K562 (cell line): ENCODE data around the gene DGKE. TPM values are rescaled to one million over a fixed set of nuclear protein-coding genes. Genes with fewer than 3 reads are reported as not detected.

Experiments
- CBFA2T2 ChIP-seq: fragments of 450-650 bp; conservative IDR thresholded peaks from 2 replicates; pipeline ENCODE4 v1.6.1; 2017; ENCODE audit warnings: mild to moderate bottlenecking
- CBX5 ChIP-seq: IDR thresholded peaks from 2 replicates; pipeline ENCODE4 v1.6.1; 2014; ENCODE audit warnings: low read depth, borderline replicate concordance
- DACH1 ChIP-seq: fragments of 450-650 bp; IDR thresholded peaks from 2 replicates; pipeline ENCODE4 v1.6.1; 2018; ENCODE audit not compliant: partially characterized antibody
- ELF2 ChIP-seq: fragments of 250-450 bp; sonication (Bioruptor Pico); IDR thresholded peaks from 2 replicates; pipeline ENCODE4 v1.5.0; 2021; ENCODE audit warnings: mild to moderate bottlenecking
- FOXM1 ChIP-seq, 2 experiments: fragments of 450-650 bp in 1 of 2; sonication (generic) in 1 of 2; formaldehyde crosslinking in 1 of 2; IDR thresholded peaks; 2 replicates each; pipeline versions ENCODE4 v1.6.1 to v1.9.0; 2017 to 2022; ENCODE audit warnings: low read depth in 2 of 2, mild to moderate bottlenecking in 2 of 2, missing genetic modification reagents in 1 of 2, moderate library complexity in 1 of 2
- HMBOX1 ChIP-seq: sonication (generic); IDR thresholded peaks from 2 replicates; pipeline ENCODE4 v1.6.1; 2016
- IRF1 ChIP-seq: sonication (generic); formaldehyde crosslinking; IDR thresholded peaks from 2 replicates; pipeline ENCODE4 v1.8.0; 2022; ENCODE audit warnings: missing genetic modification reagents, mild to moderate bottlenecking, borderline replicate concordance
- KDM2B ChIP-seq: fragments of 250-450 bp; sonication (Bioruptor Pico); IDR thresholded peaks from 2 replicates; pipeline ENCODE4 v1.8.0; 2021; ENCODE audit warnings: mild to moderate bottlenecking, moderate library complexity
- LCOR ChIP-seq: sonication (generic); formaldehyde crosslinking; IDR thresholded peaks from 2 replicates; pipeline ENCODE4 v1.8.0; 2022; ENCODE audit warnings: mild to moderate bottlenecking, missing genetic modification reagents
- MYBL2 ChIP-seq, 2 experiments: fragments of 450-650 bp in 1 of 2; sonication (generic) in 1 of 2; formaldehyde crosslinking in 1 of 2; IDR thresholded peaks; 2 replicates each; pipeline versions ENCODE4 v1.6.1 to v1.8.1; 2017 to 2022; ENCODE audit warnings: borderline replicate concordance in 1 of 2, inconsistent platforms in 1 of 2, low read depth in 1 of 2, mild to moderate bottlenecking in 1 of 2, missing genetic modification reagents in 1 of 2, moderate library complexity in 1 of 2
- NCOA1 ChIP-seq: fragments of 450-650 bp; IDR thresholded peaks from 2 replicates; pipeline ENCODE4 v1.6.1; 2016; ENCODE audit warnings: low read depth
- NELFE ChIP-seq: IDR thresholded peaks from 2 replicates; pipeline ENCODE4 v1.6.1; 2011; ENCODE audit warnings: mild to moderate bottlenecking; ENCODE audit not compliant: insufficient read depth, insufficient read length
- NEUROD1 ChIP-seq: fragments of 150-350 bp; IDR thresholded peaks from 2 replicates; pipeline ENCODE4 v1.6.1; 2014; ENCODE audit warnings: borderline replicate concordance, low read length, low read depth; ENCODE audit not compliant: partially characterized antibody
- NFATC3 ChIP-seq: fragments of 450-650 bp; IDR thresholded peaks from 2 replicates; pipeline ENCODE4 v1.6.1; 2017; ENCODE audit warnings: mild to moderate bottlenecking
- PBX2 ChIP-seq, 2 experiments: IDR thresholded peaks in 1 of 2; conservative IDR thresholded peaks in 1 of 2; 2 replicates each; pipeline ENCODE4 v1.6.1; 2016; ENCODE audit warnings: low read depth in 2 of 2, mild to moderate bottlenecking in 1 of 2, missing compliant biosample characterization in 1 of 2, missing genetic modification characterization in 1 of 2, moderate library complexity in 1 of 2
- POLR2AphosphoS2 ChIP-seq: IDR thresholded peaks from 2 replicates; pipeline ENCODE4 v1.6.1; 2012; ENCODE audit warnings: low read length, improper control_type of control experiment
- RFX7 ChIP-seq: fragments of 250-450 bp; sonication (Bioruptor Pico); IDR thresholded peaks from 2 replicates; pipeline ENCODE4 v1.5.1; 2021; ENCODE audit warnings: mild to moderate bottlenecking
- SREBF1 ChIP-seq: fragments of 150-350 bp; IDR thresholded peaks from 2 replicates; pipeline ENCODE4 v1.6.1; 2014; ENCODE audit warnings: antibody characterized with exemption, low read depth, low read length, borderline replicate concordance
- SREBF2 ChIP-seq: sonication (generic); formaldehyde crosslinking; IDR thresholded peaks from 2 replicates; pipeline ENCODE4 v1.4.0; 2020; ENCODE audit warnings: mild to moderate bottlenecking, missing genetic modification reagents
- XRCC3 ChIP-seq: fragments of 450-650 bp; IDR thresholded peaks from 2 replicates; pipeline ENCODE4 v1.6.1; 2017; ENCODE audit warnings: mild to moderate bottlenecking, moderate library complexity
- ZNF165 ChIP-seq: fragments of 250-450 bp; sonication (Bioruptor Pico); IDR thresholded peaks from 2 replicates; pipeline ENCODE4 v1.4.0; 2020; ENCODE audit warnings: borderline replicate concordance
- ZNF444 ChIP-seq: fragments of 250-450 bp; sonication (Bioruptor Pico); IDR thresholded peaks from 2 replicates; pipeline ENCODE4 v1.4.0; 2020; ENCODE audit warnings: mild to moderate bottlenecking, moderate library complexity
- ZNF75A ChIP-seq: fragments of 450-650 bp; formaldehyde crosslinking; IDR thresholded peaks from 2 replicates; pipeline ENCODE4 v1.4.0; 2020; ENCODE audit warnings: mild to moderate bottlenecking
- ZNF830 ChIP-seq: fragments of 250-450 bp; sonication (Bioruptor Pico); IDR thresholded peaks from 2 replicates; pipeline ENCODE4 v1.5.0; 2021; ENCODE audit warnings: mild to moderate bottlenecking
- ZZZ3 ChIP-seq: fragments of 450-650 bp; IDR thresholded peaks from 2 replicates; pipeline ENCODE4 v1.6.1; 2016; ENCODE audit warnings: antibody characterized with exemption, mild to moderate bottlenecking, moderate library complexity
- polyA plus RNA-seq, 8 experiments: library from polyadenylated mRNA; depleted of rRNA in 4 of 8; stranded (reverse) in 5 of 8; unstranded in 3 of 8; fragments of >200 nt; fragmentation: Nextera tagmentation in 2 of 8; fragmentation: Illumina TruSeq in 1 of 8; extraction: Ambion mirVana in 2 of 8; extraction: Trizol in 1 of 8; gene quantifications; 2 replicates each; pipeline versions ENCODE4 v1.2.1 to v1.2.3, GENCODE V29; 2011 to 2014; ENCODE audit warnings: inconsistent platforms in 1 of 8, missing spikeins in 1 of 8
- total RNA-seq, 7 experiments: library from RNA; depleted of rRNA in 6 of 7; stranded (reverse); fragments of >200 nt in 6 of 7; fragmentation: Illumina TruSeq in 2 of 7; extraction: Trizol in 2 of 7; gene quantifications; 2 replicates each; pipeline versions ENCODE4 v1.2.1 to v1.2.3, GENCODE V29; 2011 to 2021; ENCODE audit warnings: low replicate concordance in 1 of 7

The DGKE gene
- total and polyA plus RNA-seq, 9 of the 15 experiments (the other 6 are each of a cell fraction or from before 2014, with no cell fraction given), result 1.3 to 9.9 (median 5.9) TPM

- TF ChIP-seq NELFE, result peak; percentile 79
- no peak for TF ChIP-seq IRF1
- TF ChIP-seq MYBL2 (IDR thresholded peaks at IDR 0.05; ENCODE audit: low read depth), result no peak
- TF ChIP-seq MYBL2 (CRISPR knock-in tag; IDR thresholded peaks at IDR 0.05; ENCODE audit: borderline replicate concordance), result no peak
- no peak for TF ChIP-seq ZNF165 (CRISPR knock-in tag)
- TF ChIP-seq SREBF2 (CRISPR knock-in tag), result no peak; the same call in 1 of the 2 replicates
- TF ChIP-seq ELF2, result peak; percentile 41
- peak; percentile 68 for TF ChIP-seq CBFA2T2
- TF ChIP-seq RFX7 (CRISPR knock-in tag), result no peak
- no peak for TF ChIP-seq DACH1
- no peak for TF ChIP-seq ZZZ3
- no peak for TF ChIP-seq SREBF1
- peak; percentile 23; the same call in 1 of the 2 replicates for TF ChIP-seq CBX5
- no peak; the same call in 1 of the 2 replicates for TF ChIP-seq POLR2AphosphoS2
- TF ChIP-seq XRCC3, result no peak
- TF ChIP-seq HMBOX1, result no peak
- no peak; the same call in 1 of the 2 replicates for TF ChIP-seq LCOR (CRISPR knock-in tag)
- no peak for TF ChIP-seq PBX2 (CRISPR knock-in tag; IDR thresholded peaks at IDR 0.05; ENCODE audit: low read depth)
- no peak for TF ChIP-seq PBX2 (tag; conservative IDR thresholded peaks at IDR 0.05; ENCODE audit: low read depth)
- no peak for TF ChIP-seq ZNF75A (CRISPR knock-in tag)
- TF ChIP-seq ZNF444 (CRISPR knock-in tag), result no peak
- peak; percentile 84 for TF ChIP-seq KDM2B
- TF ChIP-seq NEUROD1, result peak; percentile 39
- no peak for TF ChIP-seq ZNF830 (CRISPR knock-in tag)
- no peak for TF ChIP-seq NCOA1
- no peak for TF ChIP-seq FOXM1 (IDR thresholded peaks at IDR 0.05; ENCODE audit: low read depth)
- TF ChIP-seq FOXM1 (CRISPR knock-in tag; IDR thresholded peaks at IDR 0.05; ENCODE audit: low read depth), result 0 out of 2 replicates have a peak, but pooled peaks have one; percentile 61
- no peak for TF ChIP-seq NFATC3
Measured at GRCh38 chr17:56913867-56914580, 80.1 kb downstream of the DGKE start, which contains the start of gene TRIM25 (continued).
